VCaP (cell line): ENCODE results near the gene DUSP2.

Experiments
- H3K27ac ChIP-seq: fragments of 450-650 bp; 2 replicates; pipeline ENCODE4 v1.5.1; 2017
- CTCF ChIP-seq: fragments of 450-650 bp; conservative IDR thresholded peaks from 2 replicates; pipeline ENCODE4 v1.5.1; 2017; ENCODE audit warnings: mild to moderate bottlenecking, moderate library complexity

DUSP2 gene

GRCh38 chr2:96105994-96106715 lies 39.1 kb downstream of the DUSP2 start:
- TF ChIP-seq CTCF: no peak
- H3K27ac ChIP-seq: no peak overlapping the region

GRCh38 chr2:96105152-96105915 lies 39.9 kb downstream of the DUSP2 start:
- no peak for TF ChIP-seq CTCF
- no peak overlapping the region for H3K27ac ChIP-seq

GRCh38 chr2:96104487-96104861 lies 40.8 kb downstream of the DUSP2 start:
- no peak for TF ChIP-seq CTCF
- no peak overlapping the region for H3K27ac ChIP-seq

GRCh38 chr2:96103761-96104486 lies 41.3 kb downstream of the DUSP2 start:
- H3K27ac ChIP-seq: no peak overlapping the region
- no peak for TF ChIP-seq CTCF

- no peak overlapping the region for H3K27ac ChIP-seq
- TF ChIP-seq CTCF: no peak
Observed at GRCh38 chr2:96103187-96103601, 42.0 kb downstream of the DUSP2 start.

GRCh38 chr2:96102596-96103186 lies 42.5 kb downstream of the DUSP2 start:
- H3K27ac ChIP-seq: no peak overlapping the region

More at GRCh38 chr2:96102596-96103186, 42.5 kb downstream of the DUSP2 start:
- no peak for TF ChIP-seq CTCF
